Astrocyte of the hippocampus (primary cell): ENCODE data around the gene CSMD2.
"Not testable (repeated sequence)": the region's sequence is repeated elsewhere in the genome, so short reads cannot be mapped to it uniquely, and the experiment has no call there.

Experiments used
- DNase-seq: peaks from one replicate; pipeline ENCODE4 v3.0.0; 2011; ENCODE audit warnings: low read depth, low spot score

CSMD2 gene

GRCh38 chr1:34113362-34113761, 51.7 kb downstream of the CSMD2 start:
- peak; percentile 18 for DNase-seq

- DNase-seq: no peak
Measured at GRCh38 chr1:34108711-34109110, 56.3 kb downstream of the CSMD2 start.

GRCh38 chr1:34108269-34108668, 56.8 kb downstream of the CSMD2 start:
- peak; percentile 16 for DNase-seq

GRCh38 chr1:34101151-34101550, 63.9 kb downstream of the CSMD2 start:
- DNase-seq: peak; percentile 85

GRCh38 chr1:34100332-34100731, 64.7 kb downstream of the CSMD2 start:
- DNase-seq: no peak

- DNase-seq: not testable (repeated sequence)
Measured at GRCh38 chr1:34092399-34092798, 72.6 kb downstream of the CSMD2 start.

GRCh38 chr1:34089731-34090130, 75.3 kb downstream of the CSMD2 start:
- DNase-seq: no peak

- no peak for DNase-seq
Measured at GRCh38 chr1:34087986-34088385, 77.0 kb downstream of the CSMD2 start.

GRCh38 chr1:34086561-34086960, 78.5 kb downstream of the CSMD2 start:
- DNase-seq: no peak

- no peak for DNase-seq
Measured at GRCh38 chr1:34083974-34084373, 81.1 kb downstream of the CSMD2 start.

- DNase-seq: not testable (repeated sequence)
Measured at GRCh38 chr1:34082085-34082670, 82.9 kb downstream of the CSMD2 start.

GRCh38 chr1:34078383-34078782, 86.6 kb downstream of the CSMD2 start:
- DNase-seq: no peak

GRCh38 chr1:34075576-34075975, 89.5 kb downstream of the CSMD2 start:
- no peak for DNase-seq

GRCh38 chr1:34073028-34073695, 91.9 kb downstream of the CSMD2 start:
- no peak for DNase-seq

- no peak for DNase-seq
Measured at GRCh38 chr1:34070201-34070836, 94.7 kb downstream of the CSMD2 start.

- DNase-seq: peak; percentile 77
Measured at GRCh38 chr1:34066981-34067603, 97.9 kb downstream of the CSMD2 start.

GRCh38 chr1:34066166-34066565, 98.9 kb downstream of the CSMD2 start:
- DNase-seq: no peak

- no peak for DNase-seq
Measured at GRCh38 chr1:34065498-34065897, 99.5 kb downstream of the CSMD2 start.

- peak; percentile 37 for DNase-seq
Measured at GRCh38 chr1:34060901-34061415, 104.1 kb downstream of the CSMD2 start.

- no peak for DNase-seq
Measured at GRCh38 chr1:34060187-34060730, 104.8 kb downstream of the CSMD2 start.

- peak; percentile 39 for DNase-seq
Measured at GRCh38 chr1:34057347-34058130, 107.5 kb downstream of the CSMD2 start.
